ENCODE results near the gene RPS21.
A peak's percentile ranks its signal among the peaks of the same experiment; 100 is the strongest.

- TF ChIP-seq CTCF (CRISPR knock-in tag; IDR thresholded peaks at IDR 0.05) (peak; percentile 58), EZH2 (conservative IDR thresholded peaks at IDR 0.05; ENCODE audit: low read depth, low read length) (no peak), JUNB (CRISPR knock-in tag; IDR thresholded peaks at IDR 0.05; ENCODE audit: borderline replicate concordance) (no peak), YY1 (IDR thresholded peaks at IDR 0.05; ENCODE audit: insufficient read depth, insufficient replicate concordance, low read depth, low read length) (no peak), EP300 (IDR thresholded peaks at IDR 0.05; ENCODE audit: low read depth in 2 of 2, low read length in 2 of 2) (no peak), EP300 (CRISPR knock-in tag; IDR thresholded peaks at IDR 0.05; ENCODE audit: borderline replicate concordance) (no peak), XBP1 (CRISPR knock-in tag; IDR thresholded peaks at IDR 0.05) (no peak), SMARCC2 (IDR thresholded peaks at IDR 0.05) (no peak)
- TF ChIP-seq, protein P1, sequence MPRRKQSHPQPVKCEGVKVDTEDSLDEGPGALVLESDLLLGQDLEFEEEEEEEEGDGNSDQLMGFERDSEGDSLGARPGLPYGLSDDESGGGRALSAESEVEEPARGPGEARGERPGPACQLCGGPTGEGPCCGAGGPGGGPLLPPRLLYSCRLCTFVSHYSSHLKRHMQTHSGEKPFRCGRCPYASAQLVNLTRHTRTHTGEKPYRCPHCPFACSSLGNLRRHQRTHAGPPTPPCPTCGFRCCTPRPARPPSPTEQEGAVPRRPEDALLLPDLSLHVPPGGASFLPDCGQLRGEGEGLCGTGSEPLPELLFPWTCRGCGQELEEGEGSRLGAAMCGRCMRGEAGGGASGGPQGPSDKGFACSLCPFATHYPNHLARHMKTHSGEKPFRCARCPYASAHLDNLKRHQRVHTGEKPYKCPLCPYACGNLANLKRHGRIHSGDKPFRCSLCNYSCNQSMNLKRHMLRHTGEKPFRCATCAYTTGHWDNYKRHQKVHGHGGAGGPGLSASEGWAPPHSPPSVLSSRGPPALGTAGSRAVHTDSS (CRISPR knock-in tag; conservative IDR thresholded peaks at IDR 0.05): no peak
- TF ChIP-seq, protein P2, sequence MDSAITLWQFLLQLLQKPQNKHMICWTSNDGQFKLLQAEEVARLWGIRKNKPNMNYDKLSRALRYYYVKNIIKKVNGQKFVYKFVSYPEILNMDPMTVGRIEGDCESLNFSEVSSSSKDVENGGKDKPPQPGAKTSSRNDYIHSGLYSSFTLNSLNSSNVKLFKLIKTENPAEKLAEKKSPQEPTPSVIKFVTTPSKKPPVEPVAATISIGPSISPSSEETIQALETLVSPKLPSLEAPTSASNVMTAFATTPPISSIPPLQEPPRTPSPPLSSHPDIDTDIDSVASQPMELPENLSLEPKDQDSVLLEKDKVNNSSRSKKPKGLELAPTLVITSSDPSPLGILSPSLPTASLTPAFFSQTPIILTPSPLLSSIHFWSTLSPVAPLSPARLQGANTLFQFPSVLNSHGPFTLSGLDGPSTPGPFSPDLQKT (CRISPR knock-in tag; IDR thresholded peaks at IDR 0.05; ENCODE audit: borderline replicate concordance): no peak
Measured at GRCh38 chr20:62363920-62364851, 22.7 kb upstream of the RPS21 start.

Data from HepG2 (cell line).